K562 (cell line): Measurements from ENCODE around the gene TCEA3. TPM values are rescaled to one million over a fixed set of nuclear protein-coding genes. Genes with fewer than 3 reads are reported as not detected.

Experiments used
- ATAC-seq: fragments of 200-7000 bp; cut with Tn5 transposase; 3 replicates; pipeline ENCODE4 v1.9.1; 2020; ENCODE audit warnings: moderate library complexity
- BruUV-seq: library from RNA; stranded (reverse); fragments of 400-500 nt; replicated peaks from 2 replicates; lab custom pipeline; 2021; lab: Mats Ljungman, UMichigan
- CTCF ChIA-PET: fragments of 300-600 bp; formaldehyde crosslinking; extraction: SDS; loops from one replicate; lab custom pipeline; 2021; ENCODE audit warnings: low intra/inter-chr PET ratio; lab: Yijun Ruan, JAX
- POLR2A ChIA-PET: fragments of 300-600, 350-650 bp; sonication (Branson Sonifier 250); formaldehyde crosslinking; extraction: SDS; loops from one replicate; lab custom pipeline; 2021; ENCODE audit warnings: antibody characterized with exemption, inconsistent platforms; lab: Yijun Ruan, JAX
- DNase-seq, 4 experiments: peaks; one replicate each; pipeline versions ENCODE4 v3.0.0 to v3.0.0-alpha.2; 2011 to 2018; ENCODE audit warnings: low spot score in 3 of 4, mixed read lengths in 3 of 4; ENCODE audit errors: extremely low read depth in 1 of 4
- FAIRE-seq: peaks from 2 replicates; lab custom pipeline; 2011; peaks lifted over from hg19 to GRCh38; lab: Jason Lieb, UNC
- H2AFZ ChIP-seq: 2 replicates; pipeline ENCODE4 v1.6.0; 2011; ENCODE audit warnings: low read depth, low read length, control low read depth, inconsistent platforms
- H3K27ac ChIP-seq: fragments of 200-600 bp; 3 replicates; pipeline ENCODE4 v1.8.0; 2011; ENCODE audit warnings: low read depth, mild to moderate bottlenecking, control low read depth, inconsistent platforms, low read length, moderate library complexity, mixed read lengths; ENCODE audit errors: extremely low read depth
- H3K27me3 ChIP-seq, 2 experiments: fragments of 300-600 bp in 1 of 2; 2 replicates in 1 of 2; 3 replicates in 1 of 2; pipeline versions ENCODE4 v1.6.0 to v1.8.0; 2011; ENCODE audit warnings: inconsistent platforms in 2 of 2, low read length in 2 of 2, mild to moderate bottlenecking in 1 of 2, mixed read lengths in 1 of 2, moderate library complexity in 1 of 2; ENCODE audit not compliant: control insufficient read depth in 2 of 2, insufficient read depth in 2 of 2
- H3K36me3 ChIP-seq: fragments of 300-600 bp; 3 replicates; pipeline ENCODE4 v1.8.0; 2011; ENCODE audit warnings: mild to moderate bottlenecking, low read length, inconsistent platforms; ENCODE audit not compliant: control insufficient read depth, insufficient read depth
- H3K4me1 ChIP-seq, 2 experiments: fragments of 200-600 bp in 1 of 2; replicated peaks in 1 of 2; 2 replicates in 1 of 2; 3 replicates in 1 of 2; pipeline versions ENCODE4 v1.5.1 to v1.8.0; 2011; ENCODE audit warnings: inconsistent platforms in 2 of 2, low read length in 2 of 2, mild to moderate bottlenecking in 1 of 2, mixed read lengths in 1 of 2, moderate library complexity in 1 of 2; ENCODE audit not compliant: control insufficient read depth in 2 of 2, insufficient read depth in 2 of 2
- H3K4me2 ChIP-seq: 2 replicates; pipeline ENCODE4 v1.6.1; 2011; ENCODE audit warnings: low read length, control low read depth, inconsistent platforms, mixed read lengths; ENCODE audit not compliant: insufficient read depth
- H3K4me3 ChIP-seq: fragments of 200-600 bp; sonication (generic), shearing (Covaris generic); 2 replicates; pipeline ENCODE4 v1.5.1; 2016; ENCODE audit warnings: control low read depth, inconsistent platforms
- H3K79me2 ChIP-seq: fragments of 200-600 bp; 3 replicates; pipeline ENCODE4 v1.8.0; 2011; ENCODE audit warnings: low read length, inconsistent platforms; ENCODE audit not compliant: control insufficient read depth, insufficient read depth
- H3K9ac ChIP-seq, 2 experiments: 2 replicates each; pipeline versions ENCODE4 v1.6.0 to v1.6.1; 2011; ENCODE audit warnings: low read depth in 2 of 2, low read length in 2 of 2, control low read depth in 1 of 2, inconsistent platforms in 1 of 2, mild to moderate bottlenecking in 1 of 2, mixed read lengths in 1 of 2; ENCODE audit not compliant: insufficient read depth in 1 of 2
- H3K9me1 ChIP-seq: one replicate; pipeline ENCODE4 v1.6.0; 2011; ENCODE audit warnings: inconsistent platforms, mild to moderate bottlenecking, low read length, moderate library complexity; ENCODE audit not compliant: control insufficient read depth, insufficient read depth
- H3K9me3 ChIP-seq: replicated peaks from 2 replicates; pipeline ENCODE4 v1.5.1; 2011; ENCODE audit warnings: low read depth, low read length, inconsistent platforms; ENCODE audit not compliant: control insufficient read depth, insufficient read depth
- H4K20me1 ChIP-seq: replicated peaks from 2 replicates; pipeline ENCODE4 v1.6.1; 2011; ENCODE audit warnings: low read length, inconsistent platforms, mixed read lengths; ENCODE audit not compliant: control insufficient read depth, insufficient read depth
- BRCA1 ChIP-seq, 2 experiments: fragments of 450-650 bp in 1 of 2; sonication (generic) in 1 of 2; formaldehyde crosslinking in 1 of 2; IDR thresholded peaks; 2 replicates each; pipeline versions ENCODE4 v1.5.0 to v1.6.1; 2017 to 2020; ENCODE audit warnings: mild to moderate bottlenecking in 1 of 2, missing genetic modification reagents in 1 of 2
- GATAD2B ChIP-seq: fragments of 450-650 bp; IDR thresholded peaks from 2 replicates; pipeline ENCODE4 v1.6.1; 2017; ENCODE audit warnings: mild to moderate bottlenecking, borderline replicate concordance
- PREB ChIP-seq: sonication (generic); formaldehyde crosslinking; IDR thresholded peaks from 2 replicates; pipeline ENCODE4 v1.8.1; 2023; ENCODE audit warnings: mild to moderate bottlenecking, missing genetic modification reagents
- REST ChIP-seq, 2 experiments: fragments of 450-650 bp; formaldehyde crosslinking in 1 of 2; IDR thresholded peaks; 2 replicates each; pipeline versions ENCODE4 v1.4.0 to v1.6.1; 2014 to 2020; ENCODE audit warnings: mild to moderate bottlenecking in 2 of 2, borderline replicate concordance in 1 of 2, low read depth in 1 of 2
- WHSC1 ChIP-seq: IDR thresholded peaks from one replicate; pipeline ENCODE4 v1.6.1; 2012; ENCODE audit warnings: low read length, control low read depth, inconsistent platforms
- WGBS: fragments of 100-300 bp; shearing (Covaris generic); methylation state at CpG from one replicate; pipeline ENCODE4 v1.1.6; 2016; ENCODE audit warnings: low coverage, mixed read lengths; ENCODE audit not compliant: insufficient coverage; ENCODE audit errors: missing lambda C conversion rate; 5-methylcytosine and 5-hydroxymethylcytosine counted together
- in situ Hi-C: fragments of 300-500 bp; cut with MboI; formaldehyde crosslinking; loops from 4 replicates; pipeline ENCODE4 v1.15.0; 2018; ENCODE audit warnings: inconsistent platforms, mixed read lengths
- intact Hi-C: fragments of 100-400 bp; cut with micrococcal nuclease; formaldehyde crosslinking; loops from 2 replicates; pipeline ENCODE4 v1.14.2; 2022
- polyA plus RNA-seq, 8 experiments: library from polyadenylated mRNA; depleted of rRNA in 4 of 8; stranded (reverse) in 5 of 8; unstranded in 3 of 8; fragments of >200 nt; fragmentation: Nextera tagmentation in 2 of 8; fragmentation: Illumina TruSeq in 1 of 8; extraction: Ambion mirVana in 2 of 8; extraction: Trizol in 1 of 8; gene quantifications; 2 replicates each; pipeline versions ENCODE4 v1.2.1 to v1.2.3, GENCODE V29; 2011 to 2014; ENCODE audit warnings: inconsistent platforms in 1 of 8, missing spikeins in 1 of 8
- total RNA-seq, 7 experiments: library from RNA; depleted of rRNA in 6 of 7; stranded (reverse); fragments of >200 nt in 6 of 7; fragmentation: Illumina TruSeq in 2 of 7; extraction: Trizol in 2 of 7; gene quantifications; 2 replicates each; pipeline versions ENCODE4 v1.2.1 to v1.2.3, GENCODE V29; 2011 to 2021; ENCODE audit warnings: low replicate concordance in 1 of 7

Gene TCEA3
- total and polyA plus RNA-seq, 9 of the 15 experiments (the other 6 are each of a cell fraction or from before 2014, with no cell fraction given), result 0.03 to 0.55 (median 0.36) TPM

- TF ChIP-seq PREB (CRISPR knock-in tag) (no peak), BRCA1 (IDR thresholded peaks at IDR 0.05) (no peak), BRCA1 (CRISPR knock-in tag; IDR thresholded peaks at IDR 0.05) (no peak), WHSC1 (no peak)
- TF ChIP-seq, all 486 proteins: peak for 0
Observed at GRCh38 chr1:23428136-23428905, 3.8 kb upstream of the TCEA3 start (continued).

GRCh38 chr1:23427550-23427949 is 3.0 kb upstream of the TCEA3 start:
- Histone ChIP-seq H3K4me2 (no peak overlapping the region), H4K20me1 (no peaks in the 10 kb centered on the region), H3K9ac (no peak overlapping the region), H3K4me1 (peaks cover 6 to 21% of the 10 kb centered on the region in 2 experiments), H3K36me3 (peaks cover 22% of the 10 kb centered on the region; the same call in 2 of the 3 replicates), H3K9me1 (no peaks in the 10 kb centered on the region), H3K27me3 (no peaks in the 10 kb centered on the region), H3K4me3 (no peak overlapping the region), H3K27ac (no peak overlapping the region), H2AFZ (no peak overlapping the region), H3K9me3 (no peaks in the 10 kb centered on the region), H3K79me2 (no peaks in the 10 kb centered on the region)
- DNase-seq (no peak), ATAC-seq (no peak), FAIRE-seq (no peak)
- intact Hi-C loops (loop anchor here (10.0 kb wide), 1 partner anchor 107 kb away; the partner anchor contains the start of gene E2F2), in situ Hi-C loops (no loop called here)
- 56% methylated on average over 3 of the region's 3 CpGs for WGBS
- POLR2A ChIA-PET, result no interaction called here
- no TSS peak for BruUV-seq
- CTCF ChIA-PET, result no interaction called here
- TF ChIP-seq REST (IDR thresholded peaks at IDR 0.05; ENCODE audit: borderline replicate concordance) (peak; percentile 67), REST (CRISPR knock-in tag; IDR thresholded peaks at IDR 0.05; ENCODE audit: low read depth) (no peak), GATAD2B (no peak)
